ENCODE results near the gene CHST8. TPM values are rescaled to one million over a fixed set of nuclear protein-coding genes. Genes with fewer than 3 reads are reported as not detected.

Gene CHST8
- total RNA-seq, 1 experiment from 2014 or later: 25.7 TPM

- no peaks in the 10 kb centered on the region for H3K9me3 ChIP-seq (replicated peaks)
- H3K27ac ChIP-seq: no peak overlapping the region
- peaks cover 11% of the 10 kb centered on the region; the same call in 1 of the 2 replicates for H3K4me1 ChIP-seq
- H3K4me3 ChIP-seq: no peak overlapping the region
- H3K36me3 ChIP-seq: no peaks in the 10 kb centered on the region
- H3K27me3 ChIP-seq: no peaks in the 10 kb centered on the region
- DNase-seq: no peak
Measured at GRCh38 chr19:33627526-33627925, 5.8 kb downstream of the CHST8 start.

- Histone ChIP-seq H3K27ac (no peak overlapping the region), H3K4me3 (no peak overlapping the region), H3K36me3 (no peaks in the 10 kb centered on the region), H3K4me1 (peaks cover 8% of the 10 kb centered on the region; the same call in 1 of the 2 replicates), H3K27me3 (no peaks in the 10 kb centered on the region), H3K9me3 (replicated peaks) (no peaks in the 10 kb centered on the region)
- DNase-seq: no peak
Measured at GRCh38 chr19:33627962-33628839, 6.4 kb downstream of the CHST8 start.

GRCh38 chr19:33628921-33629825 is 7.4 kb downstream of the CHST8 start:
- H3K27me3 ChIP-seq: no peaks in the 10 kb centered on the region
- H3K4me1 ChIP-seq: no peaks in the 10 kb centered on the region; the same call in 1 of the 2 replicates
- no peaks in the 10 kb centered on the region for H3K9me3 ChIP-seq (replicated peaks)
- no peak overlapping the region for H3K27ac ChIP-seq
- no peak for DNase-seq
- H3K36me3 ChIP-seq: no peaks in the 10 kb centered on the region
- no peak overlapping the region for H3K4me3 ChIP-seq

- Histone ChIP-seq H3K9me3 (replicated peaks) (no peaks in the 10 kb centered on the region), H3K27ac (no peak overlapping the region), H3K36me3 (no peaks in the 10 kb centered on the region), H3K27me3 (no peaks in the 10 kb centered on the region), H3K4me1 (no peaks in the 10 kb centered on the region), H3K4me3 (no peak overlapping the region)
- DNase-seq: no peak
Measured at GRCh38 chr19:33629826-33630375, 8.1 kb downstream of the CHST8 start.

- H3K4me1 ChIP-seq: no peaks in the 10 kb centered on the region
- no peak overlapping the region for H3K4me3 ChIP-seq
- no peak overlapping the region for H3K27ac ChIP-seq
- H3K27me3 ChIP-seq: no peaks in the 10 kb centered on the region
- DNase-seq: no peak
- H3K36me3 ChIP-seq: no peaks in the 10 kb centered on the region
- no peaks in the 10 kb centered on the region for H3K9me3 ChIP-seq (replicated peaks)
Measured at GRCh38 chr19:33630880-33631608, 9.3 kb downstream of the CHST8 start.

- H3K27ac ChIP-seq: no peak overlapping the region
Measured at GRCh38 chr19:33631609-33631973, 9.8 kb downstream of the CHST8 start.

GRCh38 chr19:33634361-33635091 is 12.8 kb downstream of the CHST8 start:
- DNase-seq: no peak
- Histone ChIP-seq H3K27me3 (no peaks in the 10 kb centered on the region), H3K9me3 (replicated peaks) (no peaks in the 10 kb centered on the region), H3K4me1 (no peaks in the 10 kb centered on the region), H3K27ac (no peak overlapping the region), H3K4me3 (no peak overlapping the region), H3K36me3 (no peaks in the 10 kb centered on the region)

More at GRCh38 chr19:33631609-33631973, 9.8 kb downstream of the CHST8 start:
- Histone ChIP-seq H3K9me3 (replicated peaks) (no peaks in the 10 kb centered on the region), H3K4me1 (no peaks in the 10 kb centered on the region), H3K27me3 (no peaks in the 10 kb centered on the region), H3K36me3 (no peaks in the 10 kb centered on the region), H3K4me3 (no peak overlapping the region)
- no peak for DNase-seq

GRCh38 chr19:33638167-33639034 is 16.6 kb downstream of the CHST8 start:
- H3K27me3 ChIP-seq: no peaks in the 10 kb centered on the region
- H3K9me3 ChIP-seq (replicated peaks): no peaks in the 10 kb centered on the region
- H3K36me3 ChIP-seq: no peaks in the 10 kb centered on the region
- no peak overlapping the region for H3K27ac ChIP-seq
- H3K4me1 ChIP-seq: no peaks in the 10 kb centered on the region
- H3K4me3 ChIP-seq: no peak overlapping the region
- DNase-seq: no peak

- no peak overlapping the region for H3K4me3 ChIP-seq
- no peaks in the 10 kb centered on the region for H3K27me3 ChIP-seq
- H3K9me3 ChIP-seq (replicated peaks): no peaks in the 10 kb centered on the region
- DNase-seq: no peak
- H3K36me3 ChIP-seq: no peaks in the 10 kb centered on the region
- no peaks in the 10 kb centered on the region for H3K4me1 ChIP-seq
- no peak overlapping the region for H3K27ac ChIP-seq
Measured at GRCh38 chr19:33639035-33639681, 17.4 kb downstream of the CHST8 start.

- no peak for DNase-seq
- Histone ChIP-seq H3K4me1 (no peaks in the 10 kb centered on the region), H3K36me3 (no peaks in the 10 kb centered on the region), H3K4me3 (no peak overlapping the region), H3K27me3 (no peaks in the 10 kb centered on the region), H3K27ac (no peak overlapping the region), H3K9me3 (replicated peaks) (no peaks in the 10 kb centered on the region)
Measured at GRCh38 chr19:33640773-33641172, 19.0 kb downstream of the CHST8 start.

GRCh38 chr19:33641261-33641660 is 19.5 kb downstream of the CHST8 start:
- Histone ChIP-seq H3K4me1 (no peaks in the 10 kb centered on the region), H3K36me3 (no peaks in the 10 kb centered on the region)
- DNase-seq: no peak

GRCh38 chr19:33641956-33642498 is 20.3 kb downstream of the CHST8 start:
- no peak for DNase-seq
- no peak overlapping the region for H3K27ac ChIP-seq
- H3K4me3 ChIP-seq: no peak overlapping the region
- H3K36me3 ChIP-seq: no peaks in the 10 kb centered on the region
- no peaks in the 10 kb centered on the region for H3K9me3 ChIP-seq (replicated peaks)
- H3K4me1 ChIP-seq: no peaks in the 10 kb centered on the region
- no peaks in the 10 kb centered on the region for H3K27me3 ChIP-seq

More at GRCh38 chr19:33641261-33641660, 19.5 kb downstream of the CHST8 start:
- no peaks in the 10 kb centered on the region for H3K9me3 ChIP-seq (replicated peaks)
- no peaks in the 10 kb centered on the region for H3K27me3 ChIP-seq
- H3K27ac ChIP-seq: no peak overlapping the region
- no peak overlapping the region for H3K4me3 ChIP-seq

Measured in SJCRH30 (cell line).